Measurements from ENCODE around the gene TLR8.
"Not testable (repeated sequence)": the region's sequence is repeated elsewhere in the genome, so short reads cannot be mapped to it uniquely, and the experiment has no call there.

TLR8 gene

DNA sequence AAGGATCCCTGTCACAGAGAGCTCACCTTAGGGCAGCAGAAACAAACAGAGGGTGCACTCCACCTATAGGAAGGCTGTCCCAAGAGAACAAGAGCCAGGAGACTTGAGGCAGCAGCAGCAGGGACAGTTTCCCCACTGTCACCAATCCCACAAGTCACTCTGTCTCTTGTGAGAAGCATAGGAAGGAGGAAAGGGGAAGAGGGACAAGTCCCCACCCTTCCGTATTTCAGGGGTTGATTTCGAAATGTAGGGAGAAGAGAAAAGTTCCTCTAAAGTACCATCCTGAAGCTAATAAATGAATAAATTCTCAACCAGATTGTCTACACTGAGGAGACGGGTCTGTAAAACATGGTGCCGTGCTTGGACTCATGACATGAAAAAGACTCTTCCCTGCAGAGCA, 9.5 kb upstream of the TLR8 start:
- DNase-seq (ENCODE audit: low read depth, low spot score), result no peak

DNA sequence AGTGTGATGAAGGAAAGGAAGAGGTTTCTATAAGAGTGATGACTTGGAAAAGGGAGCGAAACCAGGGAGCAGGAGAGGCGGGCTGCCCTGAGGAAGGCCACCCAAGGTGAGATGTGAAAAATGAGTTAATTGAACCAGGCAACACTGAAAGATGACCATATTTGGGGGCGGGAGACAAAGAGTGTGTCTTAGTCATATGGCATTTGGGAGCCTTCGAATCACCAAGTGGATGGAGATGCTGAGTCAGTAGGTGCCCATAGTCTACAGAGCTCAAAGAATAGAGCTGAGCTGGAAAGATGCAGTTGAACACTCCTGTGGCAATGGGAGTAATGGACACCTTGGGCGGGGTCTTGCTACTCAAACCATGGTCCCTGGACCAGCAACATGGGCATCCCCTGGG, 8.3 kb upstream of the TLR8 start:
- no peak for DNase-seq (ENCODE audit: low read depth, low spot score)

DNA sequence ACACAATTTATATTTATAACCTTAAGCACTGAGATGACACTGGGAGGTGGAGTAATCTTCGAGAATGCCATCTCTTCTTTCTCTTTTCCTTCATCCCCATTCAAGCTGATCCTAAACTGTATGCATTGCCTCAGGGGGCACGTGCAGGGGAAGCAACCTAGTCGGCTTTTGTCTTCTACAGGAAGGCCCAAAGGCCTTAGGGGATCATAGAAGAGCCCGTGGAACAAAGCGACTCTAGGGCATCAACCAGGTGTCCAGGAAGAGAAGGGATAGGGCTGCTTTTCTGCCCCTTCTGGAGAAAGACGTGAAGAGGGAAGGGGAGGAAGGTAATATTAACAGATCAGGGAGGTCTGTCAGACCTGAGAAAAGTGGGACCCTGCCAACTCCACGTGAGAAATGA, 6.9 kb upstream of the TLR8 start:
- no peak for DNase-seq (ENCODE audit: low read depth, low spot score)

DNA sequence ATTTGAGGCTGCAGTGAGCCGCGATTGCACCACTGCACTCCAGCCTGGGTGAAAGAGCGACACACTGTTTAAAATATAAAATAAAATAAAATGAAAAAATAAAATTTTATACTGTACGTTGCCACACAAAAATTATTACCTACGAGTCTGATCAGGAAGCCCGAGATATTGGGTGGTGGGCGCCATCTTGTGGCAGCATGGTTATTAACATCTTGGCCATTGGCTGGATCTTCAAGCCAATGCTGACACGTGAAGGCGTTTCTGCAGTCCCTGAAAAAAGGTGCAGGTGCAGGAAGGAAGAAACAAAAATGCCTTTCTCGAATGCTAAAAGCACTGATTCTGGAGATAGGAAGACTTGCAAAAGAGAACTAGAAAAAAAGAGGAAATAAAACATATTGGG, 4.9 kb upstream of the TLR8 start:
- DNase-seq (ENCODE audit: low read depth, low spot score), result peak; percentile 35

DNA sequence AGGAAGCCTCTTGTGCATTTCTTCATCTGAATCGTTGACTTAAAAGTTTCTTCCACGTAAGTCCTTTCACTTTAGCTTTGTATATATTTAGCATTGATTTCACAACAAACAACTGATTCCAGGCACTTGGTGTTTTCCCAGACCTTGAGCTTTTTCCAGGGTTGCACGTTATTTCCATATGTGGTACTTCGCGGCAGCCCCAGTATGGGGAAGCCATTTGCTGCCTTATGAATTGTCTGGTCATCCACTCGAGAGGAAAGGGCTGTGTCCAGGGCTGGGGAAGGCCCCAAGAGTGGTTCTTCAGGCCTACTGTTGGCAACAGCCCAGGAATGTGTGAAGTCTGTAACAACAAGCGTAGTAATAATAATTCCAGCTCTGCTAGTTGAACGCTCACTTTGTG, 2.8 kb upstream of the TLR8 start:
- no peak for DNase-seq (ENCODE audit: low read depth, low spot score)

DNA sequence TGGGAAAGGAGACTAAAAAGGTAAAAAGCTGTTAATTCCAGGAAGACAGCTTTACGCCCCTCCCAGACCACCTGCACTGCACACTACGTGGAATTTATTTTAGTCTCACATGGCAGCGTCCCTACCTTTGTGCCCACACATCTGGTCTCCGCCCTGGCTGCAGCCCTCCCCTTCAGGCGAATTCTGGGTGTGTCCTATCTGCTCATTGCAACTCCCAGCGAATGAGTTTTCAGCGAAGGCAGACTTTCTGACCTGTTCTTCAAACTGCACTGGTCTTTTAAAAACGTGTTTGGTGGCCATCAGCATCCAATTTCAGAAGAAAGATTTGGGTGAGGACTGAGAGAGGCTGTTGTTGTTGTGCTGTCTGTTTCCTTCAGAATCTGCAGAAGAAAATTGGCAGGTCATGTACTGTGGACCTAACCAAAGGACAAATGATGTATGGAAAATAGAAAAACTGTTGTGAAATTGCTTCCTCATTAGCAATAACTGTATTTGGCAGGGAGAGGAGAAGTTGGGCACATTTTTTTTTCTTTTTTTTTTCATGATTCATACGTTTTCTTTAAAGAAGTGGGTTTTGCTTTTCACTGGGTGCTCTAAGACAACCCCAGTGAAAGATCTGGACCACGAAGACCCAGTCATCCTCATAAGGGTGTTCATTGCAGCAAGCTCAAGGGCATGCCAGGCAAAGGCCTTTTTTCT, 4.2 kb downstream of the TLR8 start:
- no peak for DNase-seq (ENCODE audit: low read depth, low spot score)

DNA sequence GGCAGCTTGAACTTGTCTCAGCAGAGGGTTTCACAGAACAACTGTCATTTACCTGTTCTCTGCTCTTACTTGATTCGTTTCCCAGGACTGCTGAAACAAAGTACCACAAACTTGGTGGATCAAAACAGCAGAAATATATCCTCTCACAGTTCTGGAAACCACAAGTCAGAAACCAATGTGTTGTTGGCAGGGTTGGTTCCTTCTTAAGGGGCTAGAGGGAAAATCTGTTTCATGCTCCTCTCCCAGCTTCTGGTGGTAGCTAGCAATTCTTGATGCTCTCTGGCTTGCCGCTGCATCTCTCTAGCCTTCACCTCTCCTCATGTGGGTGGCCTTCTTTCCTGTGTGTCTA, 4.7 kb downstream of the TLR8 start:
- no peak for DNase-seq (ENCODE audit: low read depth, low spot score)

DNA sequence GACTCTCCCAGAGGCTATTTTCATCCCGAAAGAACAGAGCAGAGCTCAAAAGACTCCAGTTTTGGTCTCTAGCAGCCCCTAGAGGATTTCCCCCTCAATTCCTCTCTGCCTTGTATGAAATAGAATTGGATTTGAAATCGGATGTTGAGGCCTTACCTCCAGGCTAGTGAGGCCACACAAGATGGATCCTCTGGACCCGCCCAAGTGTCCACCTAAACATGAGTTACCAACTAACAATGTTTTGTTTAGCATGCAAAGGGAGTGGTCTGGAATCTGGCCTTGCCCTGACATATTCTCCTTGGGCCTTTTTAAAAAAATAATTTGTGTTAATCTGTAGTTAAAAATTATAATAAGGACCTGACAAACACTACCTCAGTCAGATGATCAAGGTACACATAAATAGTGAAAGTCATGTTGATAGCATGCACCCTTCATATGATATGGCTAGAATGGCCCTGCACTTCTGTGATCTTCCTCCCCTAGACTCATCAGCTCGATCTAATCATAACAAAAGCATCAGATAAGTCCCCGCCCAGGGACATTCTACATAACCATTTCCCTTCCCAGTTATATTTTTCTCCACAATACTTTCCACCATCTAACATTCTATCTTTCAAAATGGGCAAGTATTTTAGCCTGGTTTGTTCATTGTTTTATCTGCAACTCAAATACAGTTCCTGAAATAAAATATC, 6.5 kb downstream of the TLR8 start:
- no peak for DNase-seq (ENCODE audit: low read depth, low spot score)

DNA sequence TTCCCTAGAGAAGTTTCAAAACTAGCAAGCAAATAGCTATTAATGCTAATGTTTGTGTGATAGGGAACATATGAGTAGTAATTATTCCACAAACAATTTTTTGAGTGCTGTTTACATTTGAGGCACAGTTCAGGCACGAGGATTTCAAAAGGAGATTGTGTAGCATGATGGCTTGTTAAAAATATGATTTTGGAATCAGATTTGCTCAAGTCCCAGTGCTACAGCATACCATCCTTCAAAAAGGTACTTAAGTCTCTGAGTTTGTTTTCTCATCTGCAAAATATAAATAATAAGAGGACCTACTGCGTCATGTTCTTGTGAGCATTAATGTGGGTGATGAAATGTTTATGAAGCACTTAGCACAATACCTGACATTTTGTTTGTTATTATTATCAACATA, 11.3 kb downstream of the TLR8 start:
- no peak for DNase-seq (ENCODE audit: low read depth, low spot score)

DNA sequence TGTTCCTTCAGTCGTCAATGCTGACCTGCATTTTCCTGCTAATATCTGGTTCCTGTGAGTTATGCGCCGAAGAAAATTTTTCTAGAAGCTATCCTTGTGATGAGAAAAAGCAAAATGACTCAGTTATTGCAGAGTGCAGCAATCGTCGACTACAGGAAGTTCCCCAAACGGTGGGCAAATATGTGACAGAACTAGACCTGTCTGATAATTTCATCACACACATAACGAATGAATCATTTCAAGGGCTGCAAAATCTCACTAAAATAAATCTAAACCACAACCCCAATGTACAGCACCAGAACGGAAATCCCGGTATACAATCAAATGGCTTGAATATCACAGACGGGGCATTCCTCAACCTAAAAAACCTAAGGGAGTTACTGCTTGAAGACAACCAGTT, 12.6 kb downstream of the TLR8 start:
- no peak for DNase-seq (ENCODE audit: low read depth, low spot score)

DNA sequence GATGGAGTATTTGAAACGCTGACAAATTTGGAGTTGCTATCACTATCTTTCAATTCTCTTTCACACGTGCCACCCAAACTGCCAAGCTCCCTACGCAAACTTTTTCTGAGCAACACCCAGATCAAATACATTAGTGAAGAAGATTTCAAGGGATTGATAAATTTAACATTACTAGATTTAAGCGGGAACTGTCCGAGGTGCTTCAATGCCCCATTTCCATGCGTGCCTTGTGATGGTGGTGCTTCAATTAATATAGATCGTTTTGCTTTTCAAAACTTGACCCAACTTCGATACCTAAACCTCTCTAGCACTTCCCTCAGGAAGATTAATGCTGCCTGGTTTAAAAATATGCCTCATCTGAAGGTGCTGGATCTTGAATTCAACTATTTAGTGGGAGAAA, 13.2 kb downstream of the TLR8 start:
- no peak for DNase-seq (ENCODE audit: low read depth, low spot score)

DNA sequence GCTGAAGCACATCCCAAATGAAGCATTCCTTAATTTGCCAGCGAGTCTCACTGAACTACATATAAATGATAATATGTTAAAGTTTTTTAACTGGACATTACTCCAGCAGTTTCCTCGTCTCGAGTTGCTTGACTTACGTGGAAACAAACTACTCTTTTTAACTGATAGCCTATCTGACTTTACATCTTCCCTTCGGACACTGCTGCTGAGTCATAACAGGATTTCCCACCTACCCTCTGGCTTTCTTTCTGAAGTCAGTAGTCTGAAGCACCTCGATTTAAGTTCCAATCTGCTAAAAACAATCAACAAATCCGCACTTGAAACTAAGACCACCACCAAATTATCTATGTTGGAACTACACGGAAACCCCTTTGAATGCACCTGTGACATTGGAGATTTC, 14.6 kb downstream of the TLR8 start:
- no peak for DNase-seq (ENCODE audit: low read depth, low spot score)

DNA sequence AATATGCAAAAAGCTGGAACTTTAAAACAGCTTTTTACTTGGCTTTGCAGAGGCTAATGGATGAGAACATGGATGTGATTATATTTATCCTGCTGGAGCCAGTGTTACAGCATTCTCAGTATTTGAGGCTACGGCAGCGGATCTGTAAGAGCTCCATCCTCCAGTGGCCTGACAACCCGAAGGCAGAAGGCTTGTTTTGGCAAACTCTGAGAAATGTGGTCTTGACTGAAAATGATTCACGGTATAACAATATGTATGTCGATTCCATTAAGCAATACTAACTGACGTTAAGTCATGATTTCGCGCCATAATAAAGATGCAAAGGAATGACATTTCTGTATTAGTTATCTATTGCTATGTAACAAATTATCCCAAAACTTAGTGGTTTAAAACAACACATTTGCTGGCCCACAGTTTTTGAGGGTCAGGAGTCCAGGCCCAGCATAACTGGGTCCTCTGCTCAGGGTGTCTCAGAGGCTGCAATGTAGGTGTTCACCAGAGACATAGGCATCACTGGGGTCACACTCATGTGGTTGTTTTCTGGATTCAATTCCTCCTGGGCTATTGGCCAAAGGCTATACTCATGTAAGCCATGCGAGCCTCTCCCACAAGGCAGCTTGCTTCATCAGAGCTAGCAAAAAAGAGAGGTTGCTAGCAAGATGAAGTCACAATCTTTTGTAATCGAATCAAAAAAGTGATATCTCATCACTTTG, 15.6 kb downstream of the TLR8 start:
- no peak for DNase-seq (ENCODE audit: low read depth, low spot score)

DNA sequence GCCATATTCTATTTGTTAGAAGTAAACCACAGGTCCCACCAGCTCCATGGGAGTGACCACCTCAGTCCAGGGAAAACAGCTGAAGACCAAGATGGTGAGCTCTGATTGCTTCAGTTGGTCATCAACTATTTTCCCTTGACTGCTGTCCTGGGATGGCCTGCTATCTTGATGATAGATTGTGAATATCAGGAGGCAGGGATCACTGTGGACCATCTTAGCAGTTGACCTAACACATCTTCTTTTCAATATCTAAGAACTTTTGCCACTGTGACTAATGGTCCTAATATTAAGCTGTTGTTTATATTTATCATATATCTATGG, 16.1 kb downstream of the TLR8 start:
- no peak for DNase-seq (ENCODE audit: low read depth, low spot score)

DNA sequence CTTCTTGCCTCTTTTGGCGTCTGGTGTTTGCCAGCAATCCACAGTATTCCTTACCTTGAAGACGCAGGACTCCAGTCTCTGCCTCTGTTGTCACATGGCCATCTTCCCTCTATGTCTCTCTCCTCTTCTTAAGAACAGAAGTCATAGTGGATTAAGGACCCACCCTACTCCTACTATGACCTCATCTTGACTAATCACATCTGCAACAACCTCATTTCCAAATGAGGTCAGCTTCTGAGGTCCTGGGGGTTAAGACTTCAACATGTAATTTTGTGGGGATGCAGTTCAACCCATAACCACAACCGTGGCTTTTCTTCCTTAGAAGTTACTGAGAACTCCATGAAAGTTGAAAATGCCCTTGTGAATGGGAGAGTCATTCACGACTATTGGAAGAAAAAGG, 23.3 kb downstream of the TLR8 start:
- no peak for DNase-seq (ENCODE audit: low read depth, low spot score)

DNA sequence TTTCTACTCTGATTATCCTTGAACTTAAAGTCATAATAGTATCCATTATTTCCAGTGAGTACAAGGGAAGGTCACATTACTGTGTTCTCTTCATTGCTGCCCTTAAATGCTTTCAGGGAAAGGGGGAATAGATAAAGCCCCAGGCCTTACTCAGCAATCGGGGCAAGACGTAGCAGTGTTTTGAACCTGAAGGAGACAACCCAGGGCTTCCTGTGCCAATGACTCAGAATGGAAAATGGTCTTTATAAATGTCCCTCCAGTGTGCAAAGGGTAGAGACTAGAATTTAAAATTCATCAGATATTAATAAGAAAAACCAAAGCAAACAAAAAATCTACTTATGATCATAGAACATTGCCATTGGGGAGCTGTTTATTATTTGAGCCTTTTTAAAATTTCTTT, 23.7 kb downstream of the TLR8 start:
- no peak for DNase-seq (ENCODE audit: low read depth, low spot score)

DNA sequence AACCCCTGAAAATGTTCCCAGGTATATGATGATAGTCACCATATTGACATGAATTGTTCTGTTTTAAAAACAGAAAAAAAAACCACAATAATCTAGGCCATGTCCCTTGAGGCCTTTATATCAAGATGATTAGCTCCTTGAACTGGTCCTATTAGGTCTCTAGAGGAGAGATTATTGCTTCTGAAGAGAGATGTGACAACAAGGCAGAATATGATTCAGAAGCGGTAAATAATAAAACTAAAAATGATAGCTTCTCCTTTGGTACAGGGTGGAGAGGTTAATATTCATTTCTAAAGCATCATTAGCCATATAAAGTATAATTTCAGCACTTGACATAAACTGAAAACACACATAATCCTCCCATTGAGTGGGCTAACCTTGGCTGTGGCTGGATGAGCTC, 25.8 kb downstream of the TLR8 start:
- no peak for DNase-seq (ENCODE audit: low read depth, low spot score)

DNA sequence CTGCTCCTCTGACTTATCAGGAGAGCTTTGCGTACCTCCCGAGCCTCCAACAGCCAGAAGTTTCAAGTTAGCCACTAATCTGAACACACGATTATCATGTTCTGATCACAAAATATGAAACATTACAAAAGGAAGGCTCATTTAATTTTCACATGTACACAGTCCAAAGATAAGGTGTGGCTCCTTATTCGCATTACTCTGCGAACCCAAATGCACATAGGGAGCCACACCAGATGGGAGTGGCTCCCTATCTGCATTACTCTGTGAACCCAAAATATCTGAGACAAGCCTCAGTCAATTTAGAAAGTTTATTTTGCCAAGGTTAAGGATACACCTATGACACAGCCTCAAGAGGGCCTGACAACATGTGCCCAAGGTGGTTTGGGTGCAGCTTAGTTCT, 28.4 kb downstream of the TLR8 start:
- no peak for DNase-seq (ENCODE audit: low read depth, low spot score)

DNA sequence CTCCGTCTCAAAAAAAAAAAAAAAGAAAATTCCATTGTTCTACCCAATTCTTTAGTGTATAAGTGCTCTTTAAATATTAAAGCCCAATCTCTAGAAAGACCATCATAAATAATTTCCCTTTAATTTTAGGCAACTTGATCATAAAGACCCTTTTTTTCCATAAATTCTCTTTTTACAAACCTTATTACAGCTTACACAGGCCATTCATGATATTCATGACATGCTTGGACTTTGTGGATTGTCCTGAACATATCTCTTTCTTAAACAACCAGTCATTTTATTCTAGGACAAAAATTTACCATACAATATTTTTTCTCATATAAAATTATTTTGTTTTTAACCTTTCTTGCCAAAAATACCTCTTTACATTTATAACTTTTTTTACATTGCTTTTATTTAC, 30.5 kb downstream of the TLR8 start:
- no peak for DNase-seq (ENCODE audit: low read depth, low spot score)

DNA sequence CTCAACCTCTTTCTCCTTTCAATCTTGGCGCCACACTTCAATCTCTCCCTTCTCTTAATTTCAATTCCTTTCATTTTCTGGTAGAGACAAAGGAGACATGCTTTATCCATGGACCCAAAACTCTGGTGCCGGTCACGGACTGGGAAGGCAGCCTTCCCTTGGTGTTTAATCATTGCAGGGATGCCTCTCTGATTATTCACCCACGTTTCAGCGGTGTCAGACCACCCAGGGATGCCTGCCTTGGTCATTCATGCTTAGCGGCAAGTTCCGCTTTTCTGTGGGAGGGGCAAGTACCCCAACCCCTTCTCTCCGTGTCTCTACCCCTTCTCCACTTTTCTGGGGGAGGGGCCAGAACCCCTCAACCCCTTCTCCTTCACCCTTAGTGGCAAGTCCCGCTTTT, 34.1 kb downstream of the TLR8 start:
- not testable (repeated sequence) for DNase-seq (ENCODE audit: low read depth, low spot score)

DNA sequence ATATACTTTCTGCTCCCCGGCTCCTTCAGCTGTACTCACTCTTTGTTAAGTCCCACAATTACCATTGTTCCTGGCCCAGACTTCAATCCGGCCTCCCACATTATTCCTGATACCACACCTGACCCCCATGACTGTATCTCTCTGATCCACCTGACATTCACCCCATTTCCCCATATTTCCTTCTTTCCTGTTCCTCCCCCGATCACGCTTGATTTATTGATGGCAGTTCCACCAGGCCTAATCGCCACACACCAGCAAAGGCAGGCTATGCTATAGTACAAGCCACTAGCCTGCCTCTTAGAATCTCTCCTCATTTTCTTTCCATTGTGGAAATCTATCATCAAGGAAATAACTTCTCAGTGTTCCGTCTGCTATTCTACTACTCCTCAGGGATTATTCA, 37.2 kb downstream of the TLR8 start:
- DNase-seq (ENCODE audit: low read depth, low spot score), result not testable (repeated sequence)

DNA sequence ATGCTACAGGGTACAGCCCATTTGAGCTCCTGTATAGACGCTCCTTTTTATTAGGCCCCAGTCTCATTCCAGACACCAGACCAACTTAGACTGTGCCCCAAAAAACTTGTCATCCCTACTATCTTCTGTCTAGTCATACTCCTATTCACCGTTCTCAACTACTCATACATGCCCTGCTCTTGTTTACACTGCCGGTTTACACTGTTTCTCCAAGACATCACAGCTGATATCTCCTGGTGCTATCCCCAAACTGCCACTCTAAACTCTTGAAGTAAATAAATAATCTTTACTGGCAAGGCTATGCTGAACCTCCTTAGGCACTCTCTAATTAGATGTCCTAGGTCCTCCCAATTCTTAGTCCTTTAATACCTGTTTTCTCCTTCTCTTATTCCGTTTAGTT, 38.0 kb downstream of the TLR8 start:
- not testable (repeated sequence) for DNase-seq (ENCODE audit: low read depth, low spot score)

DNA sequence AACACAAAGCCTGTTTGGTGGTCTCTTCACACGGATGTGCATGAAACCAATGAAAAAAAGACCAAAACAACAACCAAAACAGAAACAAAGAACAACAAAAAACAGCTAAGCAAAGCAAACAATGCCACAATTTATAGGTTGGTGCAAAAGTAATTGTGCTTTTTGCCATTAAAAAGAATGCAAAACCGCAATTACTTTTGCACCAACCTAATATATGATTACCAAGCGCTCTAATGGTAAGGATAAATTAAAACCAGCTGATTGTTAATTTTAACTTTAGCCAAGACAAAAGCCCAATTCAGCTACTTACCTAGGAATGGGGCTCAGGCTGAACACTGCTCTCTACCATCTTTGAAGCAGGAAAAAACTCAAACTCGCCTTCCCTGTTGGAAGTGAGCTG, 39.1 kb downstream of the TLR8 start:
- DNase-seq (ENCODE audit: low read depth, low spot score), result no peak
